ENCODE data around the gene NNAT.

Gene NNAT

GRCh38 chr20:37506152-37506725, 14.8 kb upstream of the NNAT start:
- Histone ChIP-seq H2AFZ (ENCODE audit: low read depth, low read length) (no peak overlapping the region), H3K27me3 (ENCODE audit: insufficient read depth, low read length) (no peaks in the 10 kb centered on the region), H3K4me3 (ENCODE audit: low read length) (no peak overlapping the region), H3K4me1 (ENCODE audit: insufficient read depth, low read length) (peaks cover 3% of the 10 kb centered on the region), H3K36me3 (ENCODE audit: insufficient read depth, low read length) (peaks cover 11% of the 10 kb centered on the region), H3K9me3 (ENCODE audit: low read length) (no peaks in the 10 kb centered on the region)

GRCh38 chr20:37510226-37510625, 10.8 kb upstream of the NNAT start:
- Histone ChIP-seq H3K4me1 (ENCODE audit: insufficient read depth, low read length) (no peaks in the 10 kb centered on the region), H3K9me3 (ENCODE audit: low read length) (no peaks in the 10 kb centered on the region), H2AFZ (ENCODE audit: low read depth, low read length) (no peak overlapping the region), H3K36me3 (ENCODE audit: insufficient read depth, low read length) (peaks cover 37% of the 10 kb centered on the region), H3K4me3 (ENCODE audit: low read length) (no peak overlapping the region), H3K27me3 (ENCODE audit: insufficient read depth, low read length) (no peaks in the 10 kb centered on the region)

- Histone ChIP-seq H3K36me3 (ENCODE audit: insufficient read depth, low read length) (peaks cover 46% of the 10 kb centered on the region), H3K4me3 (ENCODE audit: low read length) (no peak overlapping the region), H2AFZ (ENCODE audit: low read depth, low read length) (no peak overlapping the region), H3K9me3 (ENCODE audit: low read length) (no peaks in the 10 kb centered on the region), H3K4me1 (ENCODE audit: insufficient read depth, low read length) (no peaks in the 10 kb centered on the region), H3K27me3 (ENCODE audit: insufficient read depth, low read length) (no peaks in the 10 kb centered on the region)
Measured at GRCh38 chr20:37511610-37512275, 9.3 kb upstream of the NNAT start.

GRCh38 chr20:37513779-37514359, 7.2 kb upstream of the NNAT start:
- H3K4me1 ChIP-seq (ENCODE audit: insufficient read depth, low read length) = peaks cover 6% of the 10 kb centered on the region
- H3K36me3 ChIP-seq (ENCODE audit: insufficient read depth, low read length) = peaks cover 49% of the 10 kb centered on the region
- H2AFZ ChIP-seq (ENCODE audit: low read depth, low read length) = no peak overlapping the region
- no peaks in the 10 kb centered on the region for H3K27me3 ChIP-seq (ENCODE audit: insufficient read depth, low read length)
- peaks cover 2% of the 10 kb centered on the region for H3K9me3 ChIP-seq (ENCODE audit: low read length)
- H3K4me3 ChIP-seq (ENCODE audit: low read length) = no peak overlapping the region

- Histone ChIP-seq H2AFZ (ENCODE audit: low read depth, low read length) (no peak overlapping the region), H3K4me3 (ENCODE audit: low read length) (no peak overlapping the region), H3K4me1 (ENCODE audit: insufficient read depth, low read length) (peaks cover 9% of the 10 kb centered on the region), H3K27me3 (ENCODE audit: insufficient read depth, low read length) (no peaks in the 10 kb centered on the region), H3K9me3 (ENCODE audit: low read length) (peaks cover 16% of the 10 kb centered on the region), H3K36me3 (ENCODE audit: insufficient read depth, low read length) (peaks cover 45% of the 10 kb centered on the region)
Measured at GRCh38 chr20:37515876-37516275, 5.2 kb upstream of the NNAT start.

GRCh38 chr20:37516811-37517750, 4.0 kb upstream of the NNAT start:
- Histone ChIP-seq H2AFZ (ENCODE audit: low read depth, low read length) (no peak overlapping the region), H3K27me3 (ENCODE audit: insufficient read depth, low read length) (no peaks in the 10 kb centered on the region), H3K9me3 (ENCODE audit: low read length) (peaks cover 23% of the 10 kb centered on the region), H3K4me3 (ENCODE audit: low read length) (no peak overlapping the region), H3K4me1 (ENCODE audit: insufficient read depth, low read length) (peaks cover 9% of the 10 kb centered on the region), H3K36me3 (ENCODE audit: insufficient read depth, low read length) (peaks cover 39% of the 10 kb centered on the region)

GRCh38 chr20:37518059-37518458, 3.0 kb upstream of the NNAT start:
- Histone ChIP-seq H3K4me3 (ENCODE audit: low read length) (no peak overlapping the region), H3K4me1 (ENCODE audit: insufficient read depth, low read length) (peaks cover 9% of the 10 kb centered on the region), H2AFZ (ENCODE audit: low read depth, low read length) (no peak overlapping the region), H3K36me3 (ENCODE audit: insufficient read depth, low read length) (peaks cover 34% of the 10 kb centered on the region), H3K27me3 (ENCODE audit: insufficient read depth, low read length) (no peaks in the 10 kb centered on the region), H3K9me3 (ENCODE audit: low read length) (peaks cover 26% of the 10 kb centered on the region)

- Histone ChIP-seq H3K27me3 (ENCODE audit: insufficient read depth, low read length) (no peaks in the 10 kb centered on the region), H2AFZ (ENCODE audit: low read depth, low read length) (no peak overlapping the region), H3K4me1 (ENCODE audit: insufficient read depth, low read length) (peaks cover 9% of the 10 kb centered on the region), H3K36me3 (ENCODE audit: insufficient read depth, low read length) (peaks cover 31% of the 10 kb centered on the region), H3K9me3 (ENCODE audit: low read length) (peaks cover 29% of the 10 kb centered on the region), H3K4me3 (ENCODE audit: low read length) (no peak overlapping the region)
Measured at GRCh38 chr20:37518606-37519507, 2.2 kb upstream of the NNAT start.

- H3K4me1 ChIP-seq (ENCODE audit: insufficient read depth, low read length) = peaks cover 9% of the 10 kb centered on the region
- H2AFZ ChIP-seq (ENCODE audit: low read depth, low read length) = no peak overlapping the region
- H3K4me3 ChIP-seq (ENCODE audit: low read length) = no peak overlapping the region
- H3K27me3 ChIP-seq (ENCODE audit: insufficient read depth, low read length) = no peaks in the 10 kb centered on the region
- H3K9me3 ChIP-seq (ENCODE audit: low read length) = peaks cover 32% of the 10 kb centered on the region
- H3K36me3 ChIP-seq (ENCODE audit: insufficient read depth, low read length) = peaks cover 23% of the 10 kb centered on the region
Measured at GRCh38 chr20:37519508-37520418, 1.3 kb upstream of the NNAT start.

GRCh38 chr20:37520419-37520955, 563 bp upstream of the NNAT start:
- H3K9me3 ChIP-seq (ENCODE audit: low read length) = peaks cover 34% of the 10 kb centered on the region
- peaks cover 16% of the 10 kb centered on the region for H3K36me3 ChIP-seq (ENCODE audit: insufficient read depth, low read length)

GRCh38 chr20:37522260-37523011, 1.4 kb downstream of the NNAT start:
- H3K4me1 ChIP-seq (ENCODE audit: insufficient read depth, low read length) = peaks cover 26% of the 10 kb centered on the region
- peaks cover 34% of the 10 kb centered on the region for H3K9me3 ChIP-seq (ENCODE audit: low read length)
- peaks cover 9% of the 10 kb centered on the region for H3K36me3 ChIP-seq (ENCODE audit: insufficient read depth, low read length)
- no peak overlapping the region for H3K4me3 ChIP-seq (ENCODE audit: low read length)
- no peaks in the 10 kb centered on the region for H3K27me3 ChIP-seq (ENCODE audit: insufficient read depth, low read length)
- H2AFZ ChIP-seq (ENCODE audit: low read depth, low read length) = no peak overlapping the region

More at GRCh38 chr20:37520419-37520955, 563 bp upstream of the NNAT start:
- H2AFZ ChIP-seq (ENCODE audit: low read depth, low read length) = no peak overlapping the region
- H3K27me3 ChIP-seq (ENCODE audit: insufficient read depth, low read length) = no peaks in the 10 kb centered on the region
- H3K4me1 ChIP-seq (ENCODE audit: insufficient read depth, low read length) = peaks cover 12% of the 10 kb centered on the region
- H3K4me3 ChIP-seq (ENCODE audit: low read length) = no peak overlapping the region

Measured in neuron (in vitro differentiated cells).